NT2/D1 (cell line): ENCODE data around the gene ADORA1.

Source experiments
- DNase-seq: peaks from one replicate; pipeline ENCODE4 v3.0.0-alpha.2; 2011; ENCODE audit warnings: low read depth, low spot score
- H3K27me3 ChIP-seq: 2 replicates; pipeline ENCODE4 v1.6.0; 2011; ENCODE audit warnings: mild to moderate bottlenecking; ENCODE audit not compliant: insufficient read length, insufficient read depth
- H3K36me3 ChIP-seq: 2 replicates; pipeline ENCODE4 v1.6.1; 2011; ENCODE audit warnings: mild to moderate bottlenecking, low read length, mixed read lengths; ENCODE audit not compliant: insufficient read depth, insufficient read length
- H3K4me1 ChIP-seq: 2 replicates; pipeline ENCODE4 v1.5.1; 2011; ENCODE audit not compliant: insufficient read depth, insufficient read length
- H3K4me3 ChIP-seq: 2 replicates; pipeline ENCODE4 v1.5.1; 2011; ENCODE audit warnings: low read depth; ENCODE audit not compliant: insufficient read length
- H3K9ac ChIP-seq: 2 replicates; pipeline ENCODE4 v1.6.0; 2011; ENCODE audit warnings: low read depth; ENCODE audit not compliant: insufficient read length
- H3K9me3 ChIP-seq: 2 replicates; pipeline ENCODE4 v1.5.1; 2011; ENCODE audit warnings: mild to moderate bottlenecking, low read length; ENCODE audit not compliant: insufficient read depth
- SUZ12 ChIP-seq: IDR thresholded peaks from 2 replicates; pipeline ENCODE4 v1.6.1; 2011; ENCODE audit not compliant: insufficient read length, insufficient read depth; ENCODE audit errors: extremely low read depth
- YY1 ChIP-seq: IDR thresholded peaks from 2 replicates; pipeline ENCODE4 v1.6.1; 2011; ENCODE audit not compliant: insufficient read length, insufficient read depth
- ZNF274 ChIP-seq: IDR thresholded peaks from 2 replicates; pipeline ENCODE4 v1.6.1; 2011; ENCODE audit warnings: mild to moderate bottlenecking, low read depth, low read length

ADORA1 gene

GRCh38 chr1:203178821-203179666, 51.5 kb downstream of the ADORA1 start:
- Histone ChIP-seq H3K36me3 (no peaks in the 10 kb centered on the region), H3K4me3 (no peak overlapping the region), H3K9me3 (no peaks in the 10 kb centered on the region), H3K9ac (no peak overlapping the region), H3K4me1 (peaks cover 30% of the 10 kb centered on the region), H3K27me3 (no peaks in the 10 kb centered on the region)
- DNase-seq = no peak
- TF ChIP-seq SUZ12 (no peak), ZNF274 (no peak), YY1 (no peak)

- no peak for TF ChIP-seq ZNF274
- no peak for TF ChIP-seq SUZ12
- TF ChIP-seq YY1 = no peak
- H3K27me3 ChIP-seq = no peaks in the 10 kb centered on the region
- no peaks in the 10 kb centered on the region for H3K9me3 ChIP-seq
- H3K9ac ChIP-seq = no peak overlapping the region
- no peak for DNase-seq
- no peaks in the 10 kb centered on the region for H3K36me3 ChIP-seq
- peaks cover 26% of the 10 kb centered on the region for H3K4me1 ChIP-seq
- no peak overlapping the region for H3K4me3 ChIP-seq
Measured at GRCh38 chr1:203179667-203180005, 52.1 kb downstream of the ADORA1 start.

- Histone ChIP-seq H3K4me3 (no peak overlapping the region), H3K4me1 (peaks cover 29% of the 10 kb centered on the region), H3K9ac (no peak overlapping the region), H3K9me3 (no peaks in the 10 kb centered on the region), H3K27me3 (no peaks in the 10 kb centered on the region), H3K36me3 (no peaks in the 10 kb centered on the region)
- DNase-seq = no peak
- no peak for TF ChIP-seq YY1
- no peak for TF ChIP-seq ZNF274
Measured at GRCh38 chr1:203180611-203181330, 53.2 kb downstream of the ADORA1 start.

- TF ChIP-seq ZNF274 (no peak), SUZ12 (no peak), YY1 (no peak)
- no peak overlapping the region for H3K4me3 ChIP-seq
- no peaks in the 10 kb centered on the region for H3K9me3 ChIP-seq
- H3K4me1 ChIP-seq = peaks cover 35% of the 10 kb centered on the region
- H3K27me3 ChIP-seq = no peaks in the 10 kb centered on the region
- no peak overlapping the region for H3K9ac ChIP-seq
- DNase-seq = no peak
- no peaks in the 10 kb centered on the region for H3K36me3 ChIP-seq
Measured at GRCh38 chr1:203181586-203182386, 54.3 kb downstream of the ADORA1 start.

- Histone ChIP-seq H3K27me3 (no peaks in the 10 kb centered on the region), H3K4me3 (no peak overlapping the region), H3K9ac (no peak overlapping the region), H3K9me3 (no peaks in the 10 kb centered on the region), H3K4me1 (peaks cover 38% of the 10 kb centered on the region), H3K36me3 (no peaks in the 10 kb centered on the region)
- no peak for DNase-seq
- TF ChIP-seq ZNF274 = no peak
Measured at GRCh38 chr1:203182387-203182953, 54.9 kb downstream of the ADORA1 start.

- Histone ChIP-seq H3K36me3 (no peaks in the 10 kb centered on the region), H3K4me1 (peaks cover 31% of the 10 kb centered on the region), H3K27me3 (no peaks in the 10 kb centered on the region), H3K4me3 (no peak overlapping the region), H3K9me3 (no peaks in the 10 kb centered on the region), H3K9ac (no peak overlapping the region)
- no peak for DNase-seq
- TF ChIP-seq ZNF274 (no peak), SUZ12 (no peak), YY1 (no peak)
Measured at GRCh38 chr1:203183828-203184227, 56.3 kb downstream of the ADORA1 start.

- Histone ChIP-seq H3K9me3 (no peaks in the 10 kb centered on the region), H3K9ac (no peak overlapping the region), H3K4me1 (peaks cover 25% of the 10 kb centered on the region), H3K27me3 (no peaks in the 10 kb centered on the region), H3K36me3 (no peaks in the 10 kb centered on the region), H3K4me3 (no peak overlapping the region)
- no peak for DNase-seq
- TF ChIP-seq YY1 (no peak), ZNF274 (no peak), SUZ12 (no peak)
Measured at GRCh38 chr1:203184467-203184866, 56.9 kb downstream of the ADORA1 start.
